Cardiac fibroblast (primary cell): ENCODE results near the gene XRCC1.
A peak's percentile ranks its signal among the peaks of the same experiment; 100 is the strongest.

ENCODE experiments used
- DNase-seq, 2 donors: peaks; one replicate each; pipeline versions ENCODE4 v3.0.0 to v3.0.0-alpha.2; 2010; ENCODE audit warnings: low read depth in 2 of 2
- H3K4me3 ChIP-seq, 2 donors: replicated peaks in 1 of 2; 1 replicate in 1 of 2; 2 replicates in 1 of 2; pipeline ENCODE4 v1.5.1; 2011; ENCODE audit warnings: low read depth in 2 of 2, low read length in 2 of 2, mild to moderate bottlenecking in 2 of 2, moderate library complexity in 1 of 2
- TF ChIP-seq, protein P1 (sequence below): IDR thresholded peaks from one replicate; pipeline ENCODE4 v1.5.1; 2011; ENCODE audit warnings: low read depth, mild to moderate bottlenecking, low read length, inconsistent platforms

XRCC1 gene

DNA sequence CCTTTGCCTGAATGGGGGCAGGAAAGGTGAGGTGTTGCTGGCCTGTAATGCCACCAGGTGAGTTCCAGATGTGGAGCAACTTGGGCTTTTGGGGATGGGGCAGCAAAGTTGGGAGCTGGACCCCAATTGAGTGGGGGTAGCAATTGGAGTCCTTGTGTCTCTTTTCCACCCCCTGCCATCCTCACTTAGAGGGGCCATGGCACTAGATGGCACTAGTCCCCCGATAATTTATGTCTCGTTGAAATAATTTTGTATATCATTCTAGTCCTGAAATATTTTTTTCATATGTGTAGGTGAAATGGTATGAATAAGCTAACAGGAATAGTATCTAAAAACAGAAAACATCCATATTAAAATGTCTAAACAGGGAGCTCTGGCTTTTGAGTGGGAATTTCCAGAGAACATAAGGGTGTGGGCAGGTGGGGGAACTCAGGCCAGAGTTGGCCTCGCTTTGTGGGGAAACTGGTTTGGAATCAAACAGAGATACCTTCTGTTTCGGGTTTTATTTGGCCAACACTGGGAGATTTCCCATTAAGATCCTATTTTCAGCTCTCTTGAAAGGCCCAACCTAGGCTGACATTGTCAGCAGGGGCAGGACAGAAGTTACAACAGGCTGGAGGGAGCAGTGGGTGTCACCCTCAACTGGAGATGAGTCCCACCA is 24.4 kb upstream of the XRCC1 start:
- TF ChIP-seq, protein P1, sequence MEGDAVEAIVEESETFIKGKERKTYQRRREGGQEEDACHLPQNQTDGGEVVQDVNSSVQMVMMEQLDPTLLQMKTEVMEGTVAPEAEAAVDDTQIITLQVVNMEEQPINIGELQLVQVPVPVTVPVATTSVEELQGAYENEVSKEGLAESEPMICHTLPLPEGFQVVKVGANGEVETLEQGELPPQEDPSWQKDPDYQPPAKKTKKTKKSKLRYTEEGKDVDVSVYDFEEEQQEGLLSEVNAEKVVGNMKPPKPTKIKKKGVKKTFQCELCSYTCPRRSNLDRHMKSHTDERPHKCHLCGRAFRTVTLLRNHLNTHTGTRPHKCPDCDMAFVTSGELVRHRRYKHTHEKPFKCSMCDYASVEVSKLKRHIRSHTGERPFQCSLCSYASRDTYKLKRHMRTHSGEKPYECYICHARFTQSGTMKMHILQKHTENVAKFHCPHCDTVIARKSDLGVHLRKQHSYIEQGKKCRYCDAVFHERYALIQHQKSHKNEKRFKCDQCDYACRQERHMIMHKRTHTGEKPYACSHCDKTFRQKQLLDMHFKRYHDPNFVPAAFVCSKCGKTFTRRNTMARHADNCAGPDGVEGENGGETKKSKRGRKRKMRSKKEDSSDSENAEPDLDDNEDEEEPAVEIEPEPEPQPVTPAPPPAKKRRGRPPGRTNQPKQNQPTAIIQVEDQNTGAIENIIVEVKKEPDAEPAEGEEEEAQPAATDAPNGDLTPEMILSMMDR: no peak
- no peak overlapping the region for H3K4me3 ChIP-seq
- DNase-seq: no peak

DNA sequence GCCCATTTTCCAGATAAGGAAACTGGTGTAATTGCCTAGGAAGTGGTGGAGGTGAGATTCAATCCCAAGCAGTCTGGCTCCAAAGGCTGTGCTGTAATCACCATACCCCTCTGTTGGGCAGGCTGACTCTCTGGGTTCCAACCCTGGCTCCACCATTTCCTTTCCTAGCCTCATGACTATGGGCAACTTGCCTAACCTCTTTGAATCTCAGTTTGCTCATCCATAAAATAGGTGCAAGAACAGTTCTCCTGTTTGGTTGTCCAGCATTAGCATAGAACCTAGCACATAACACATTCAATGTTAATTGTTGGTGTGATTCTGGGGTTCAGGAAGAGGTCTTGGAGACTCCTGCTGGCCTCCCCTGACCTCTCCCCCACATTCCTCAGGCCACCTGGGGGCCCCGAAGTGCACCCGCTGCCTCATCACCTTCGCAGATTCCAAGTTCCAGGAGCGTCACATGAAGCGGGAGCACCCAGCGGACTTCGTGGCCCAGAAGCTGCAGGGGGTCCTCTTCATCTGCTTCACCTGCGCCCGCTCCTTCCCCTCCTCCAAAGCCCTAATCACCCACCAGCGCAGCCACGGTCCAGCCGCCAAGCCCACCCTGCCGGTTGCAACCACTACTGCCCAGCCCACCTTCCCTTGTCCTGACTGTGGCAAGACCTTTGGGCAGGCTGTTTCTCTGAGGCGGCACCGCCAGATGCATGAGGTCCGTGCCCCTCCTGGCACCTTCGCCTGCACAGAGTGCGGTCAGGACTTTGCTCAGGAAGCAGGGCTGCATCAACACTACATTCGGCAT is 23.3 kb upstream of the XRCC1 start:
- TF ChIP-seq, protein P1: no peak
- DNase-seq: no peak
- H3K4me3 ChIP-seq: no peak overlapping the region

DNA sequence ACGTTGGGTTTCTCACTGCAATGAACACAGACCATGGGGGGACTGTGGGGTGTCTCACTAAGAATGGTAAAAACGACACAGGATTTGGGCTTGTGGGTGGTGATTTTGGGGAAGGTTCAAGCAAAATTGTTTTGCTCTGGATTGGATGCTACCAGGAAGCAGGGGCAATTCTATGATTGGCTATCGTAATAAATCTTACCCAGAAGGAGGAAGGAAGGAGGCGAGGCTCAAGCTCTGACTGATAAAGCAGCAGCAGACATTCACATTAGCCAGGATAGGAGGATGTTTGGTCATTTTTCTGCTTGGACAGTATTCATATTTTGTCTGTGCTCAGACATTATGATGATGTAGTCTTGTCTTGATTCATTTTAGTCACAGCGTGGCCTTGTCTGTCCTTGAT is 22.5 kb upstream of the XRCC1 start:
- H3K4me3 ChIP-seq: peak overlapping the region in 1 of 2 donors; percentile 58
- TF ChIP-seq, protein P1: no peak

DNA sequence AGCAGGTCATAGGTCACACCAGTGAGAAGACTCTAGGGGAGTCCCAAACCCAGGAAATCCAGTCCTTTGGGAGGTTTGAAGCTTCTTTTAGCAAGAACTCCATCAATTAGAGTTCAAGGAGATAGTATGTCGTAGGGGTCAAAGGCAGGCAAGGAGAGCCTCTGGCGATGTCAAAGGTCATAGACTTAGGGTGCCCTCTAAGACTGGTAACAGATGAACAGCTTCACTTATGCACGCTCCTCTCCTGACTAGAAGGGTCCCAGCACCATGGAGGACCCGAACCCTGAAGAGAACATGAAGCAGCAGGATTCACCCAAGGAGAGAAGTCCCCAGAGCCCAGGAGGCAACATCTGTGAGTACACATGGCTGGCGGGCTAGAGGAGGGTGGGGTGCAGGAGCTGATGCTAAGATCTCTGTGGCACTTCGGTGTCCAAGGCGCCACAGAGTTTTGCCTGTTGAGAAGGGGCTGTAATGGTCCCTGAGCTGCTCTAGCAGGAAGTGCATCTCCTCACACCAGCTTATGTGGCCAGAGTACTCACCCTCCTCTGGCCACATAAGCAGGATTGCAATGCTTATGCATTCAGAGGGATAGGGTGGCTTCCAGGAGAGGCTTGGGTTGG is 21.6 kb upstream of the XRCC1 start:
- TF ChIP-seq, protein P1: no peak
- DNase-seq: peak in 1 of 2 donors; percentile 5
- H3K4me3 ChIP-seq: peak overlapping the region; percentile 58 to 79

More for the DNA sequence above, 22.5 kb upstream of the XRCC1 start:
- DNase-seq: no peak

DNA sequence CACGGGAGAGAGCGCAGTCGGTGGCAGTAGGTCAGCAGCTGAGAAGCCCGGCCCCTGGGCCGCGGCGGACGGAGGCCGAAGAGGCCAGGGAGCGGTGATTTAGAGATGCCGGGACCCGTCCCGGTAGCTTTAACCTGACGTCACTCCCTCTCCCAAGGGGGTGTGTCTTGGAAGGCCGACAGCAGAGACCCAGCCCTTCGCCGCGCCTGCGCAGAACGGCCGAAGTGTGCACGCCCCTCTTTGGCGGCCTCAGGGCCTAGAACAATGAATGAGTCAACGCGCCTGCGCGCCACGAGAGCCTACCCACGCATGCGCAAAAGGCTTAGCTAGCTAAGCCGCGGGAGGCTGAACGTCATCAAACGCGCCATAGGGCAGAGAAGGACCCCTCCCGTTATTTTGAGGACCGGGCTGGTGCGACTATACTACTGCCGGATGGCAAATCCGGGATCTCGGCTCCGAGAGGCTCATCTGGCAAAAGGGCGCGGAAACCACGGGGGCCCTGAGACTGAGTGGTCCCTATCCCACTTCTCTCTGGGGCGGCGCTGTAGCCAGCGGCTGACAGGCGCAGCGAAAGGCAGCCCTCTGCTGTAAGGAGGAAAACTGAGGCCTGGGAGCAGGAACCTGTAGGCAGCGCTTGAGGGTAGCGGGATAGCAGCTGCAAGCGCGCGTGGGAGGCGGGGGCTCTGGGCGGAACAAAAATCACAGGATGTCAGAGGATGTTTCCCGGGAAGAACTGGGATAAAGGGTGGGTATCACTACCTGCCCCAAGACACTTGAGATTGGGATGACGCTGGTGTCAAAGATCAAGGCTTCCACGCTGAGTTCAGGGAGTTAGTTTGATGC is 20.9 kb upstream of the XRCC1 start, which contains the start of the genes IRGQ and ZNF576:
Gene IRGQ (minus strand): TSS at position 136 of the 843 bp plus-strand sequence. CDS start 796 bp downstream, outside the sequence.
Gene ZNF576 (plus strand): TSS at position 597 of the 843 bp plus-strand sequence. CDS start 514 bp downstream, outside the sequence.
- TF ChIP-seq, protein P1: no peak
- H3K4me3 ChIP-seq: peak within 1 kb of the TSS; percentile 61 to 79
- DNase-seq: peak; percentile 100

DNA sequence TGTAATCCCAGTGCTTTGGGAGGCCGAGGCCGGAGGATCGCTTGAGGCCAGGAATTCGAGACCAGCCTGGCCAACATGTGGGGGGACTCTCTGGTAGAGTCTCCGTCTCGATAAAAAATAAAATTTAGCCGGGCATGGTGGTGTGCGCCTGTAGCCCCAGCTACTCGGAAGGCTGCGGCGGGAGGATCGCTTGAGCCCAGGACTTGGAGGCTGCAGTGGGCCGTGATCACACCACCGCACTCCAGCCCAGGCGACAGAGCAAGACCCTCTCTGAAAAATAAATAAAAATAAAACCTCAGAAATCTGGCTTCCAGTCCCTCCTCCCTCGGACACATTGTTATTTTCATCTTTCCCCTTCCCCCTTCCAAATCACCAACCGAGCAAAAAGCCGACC is 20.3 kb upstream of the XRCC1 start:
- TF ChIP-seq, protein P1: no peak
- H3K4me3 ChIP-seq: peak overlapping the region; percentile 61 to 78
- no peak for DNase-seq
